HG03280 (cell line): ENCODE results near the gene KRTAP2-4.
"Not testable (repeated sequence)": the region's sequence is repeated elsewhere in the genome, so short reads cannot be mapped to it uniquely, and the experiment has no call there.

Experiments used
- ATAC-seq: cut with Tn5 transposase; IDR thresholded peaks from one replicate; pipeline ENCODE4 v1.9.1; 2021; ENCODE audit warnings: mild to moderate bottlenecking, moderate library complexity; ENCODE audit not compliant: unreplicated experiment

KRTAP2-4 gene, protein sequence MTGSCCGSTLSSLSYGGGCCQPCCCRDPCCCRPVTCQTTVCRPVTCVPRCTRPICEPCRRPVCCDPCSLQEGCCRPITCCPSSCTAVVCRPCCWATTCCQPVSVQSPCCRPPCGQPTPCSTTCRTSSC

GRCh38 chr17:41065829-41066624, at the start of gene KRTAP2-4:
Gene KRTAP2-4, minus strand, starts transcription at chr17:41065879. Its CDS starts 34 bp downstream, at chr17:41065845.
- no peak for ATAC-seq

DNA sequence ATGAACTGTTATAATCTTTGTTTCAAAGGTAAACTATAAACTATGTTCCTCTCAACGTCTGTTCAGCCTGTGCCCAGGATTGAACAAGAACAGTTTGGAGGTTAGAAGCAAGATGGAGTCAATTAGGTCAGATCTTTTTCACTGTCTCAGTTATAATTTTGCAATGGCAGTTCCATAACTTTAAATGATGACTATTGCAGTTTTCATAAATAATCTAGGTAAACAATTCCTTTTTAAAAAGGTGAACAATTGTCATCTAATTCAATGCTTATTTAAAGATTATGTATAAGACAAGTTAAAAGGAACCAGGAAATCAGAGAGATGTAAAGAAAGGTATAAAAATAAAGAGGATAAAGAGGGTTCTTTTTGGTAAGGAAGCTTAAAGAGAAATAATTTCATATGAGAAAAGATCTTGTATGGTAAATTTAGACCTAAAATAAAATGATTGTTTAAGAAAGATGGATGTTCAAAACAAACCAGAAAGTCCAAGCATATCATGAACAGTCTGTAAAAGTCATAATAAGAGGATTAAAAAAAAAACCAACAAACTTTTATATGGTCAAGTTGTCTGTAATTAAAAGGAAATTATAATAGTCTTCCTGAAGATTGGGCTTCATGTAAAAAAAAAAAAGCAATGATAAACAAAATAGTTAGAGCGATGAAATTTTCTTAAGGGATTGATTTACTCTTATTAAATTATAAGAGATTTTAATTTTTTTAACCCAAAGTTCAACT, 45.6 kb upstream of the KRTAP2-4 start:
- ATAC-seq = no peak

GRCh38 chr17:41108728-41109386, 43.2 kb upstream of the KRTAP2-4 start:
- ATAC-seq = not testable (repeated sequence)

DNA sequence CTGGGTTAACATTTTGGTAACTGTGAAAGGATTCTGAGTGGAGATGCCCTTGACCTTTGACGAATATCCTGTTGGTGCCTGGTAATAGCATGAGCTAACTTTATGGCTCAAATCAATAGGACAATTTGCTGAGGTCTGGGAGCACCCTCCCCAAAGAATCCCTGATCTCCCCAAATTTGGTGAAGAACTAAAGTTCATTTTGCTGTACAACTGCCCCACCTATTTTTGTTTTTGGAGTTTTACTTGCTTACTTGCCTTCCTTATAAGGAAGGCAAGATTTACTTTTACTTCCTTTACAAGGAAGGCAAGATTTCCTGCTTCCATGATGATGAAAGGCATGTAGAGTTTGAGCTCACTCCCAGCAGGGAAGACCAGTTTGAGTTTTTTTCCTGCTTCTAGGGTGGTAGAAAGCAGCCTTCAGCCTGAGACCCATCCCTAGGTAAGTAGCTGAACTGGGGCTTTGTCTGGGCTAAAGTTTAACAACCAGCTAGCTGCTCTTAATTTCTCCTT, 42.3 kb upstream of the KRTAP2-4 start:
- no peak for ATAC-seq

GRCh38 chr17:41105347-41105746, 39.7 kb upstream of the KRTAP2-4 start, which contains the start of gene KRTAP4-9:
Gene KRTAP4-9, plus strand, starts transcription at chr17:41105389. Its CDS starts 0 bp downstream, at chr17:41105389.
- not testable (repeated sequence) for ATAC-seq

DNA sequence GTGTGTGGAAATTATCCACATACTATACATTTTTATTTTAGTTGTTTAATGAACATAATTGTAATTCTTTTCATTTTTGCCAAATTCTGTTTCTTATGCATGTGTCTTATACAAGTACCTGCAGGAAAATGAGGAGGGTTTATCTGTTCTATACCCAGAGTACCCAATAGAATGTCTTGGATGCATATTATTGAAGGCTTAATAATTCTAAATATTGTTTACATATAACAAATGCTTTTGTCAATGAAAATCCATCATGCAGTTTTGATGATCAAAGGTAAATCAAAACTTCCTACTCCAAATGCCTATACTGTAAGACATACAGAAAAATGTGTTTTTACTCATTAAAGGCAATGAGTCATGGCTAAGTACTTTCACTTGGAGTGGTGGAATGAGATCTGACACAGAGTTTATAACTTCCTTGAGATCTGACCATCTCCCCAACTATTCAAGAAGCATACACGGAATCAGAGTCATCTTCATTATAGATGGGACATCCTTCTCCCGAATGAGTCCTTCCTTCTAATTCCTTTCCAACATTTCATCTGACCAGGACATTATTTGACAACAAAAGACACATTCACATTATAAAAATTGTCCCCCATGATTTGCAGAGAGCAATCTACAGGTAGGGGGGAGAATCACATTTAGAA, 38.8 kb upstream of the KRTAP2-4 start:
- ATAC-seq = not testable (repeated sequence)

- no peak for ATAC-seq
Measured at GRCh38 chr17:41103896-41104295, 38.2 kb upstream of the KRTAP2-4 start.

GRCh38 chr17:41101586-41102259, 36.0 kb upstream of the KRTAP2-4 start, which contains the start of gene KRTAP4-16:
Gene KRTAP4-16, minus strand, starts transcription at chr17:41102209. Its CDS starts 0 bp downstream, at chr17:41102209.
- ATAC-seq = no peak

DNA sequence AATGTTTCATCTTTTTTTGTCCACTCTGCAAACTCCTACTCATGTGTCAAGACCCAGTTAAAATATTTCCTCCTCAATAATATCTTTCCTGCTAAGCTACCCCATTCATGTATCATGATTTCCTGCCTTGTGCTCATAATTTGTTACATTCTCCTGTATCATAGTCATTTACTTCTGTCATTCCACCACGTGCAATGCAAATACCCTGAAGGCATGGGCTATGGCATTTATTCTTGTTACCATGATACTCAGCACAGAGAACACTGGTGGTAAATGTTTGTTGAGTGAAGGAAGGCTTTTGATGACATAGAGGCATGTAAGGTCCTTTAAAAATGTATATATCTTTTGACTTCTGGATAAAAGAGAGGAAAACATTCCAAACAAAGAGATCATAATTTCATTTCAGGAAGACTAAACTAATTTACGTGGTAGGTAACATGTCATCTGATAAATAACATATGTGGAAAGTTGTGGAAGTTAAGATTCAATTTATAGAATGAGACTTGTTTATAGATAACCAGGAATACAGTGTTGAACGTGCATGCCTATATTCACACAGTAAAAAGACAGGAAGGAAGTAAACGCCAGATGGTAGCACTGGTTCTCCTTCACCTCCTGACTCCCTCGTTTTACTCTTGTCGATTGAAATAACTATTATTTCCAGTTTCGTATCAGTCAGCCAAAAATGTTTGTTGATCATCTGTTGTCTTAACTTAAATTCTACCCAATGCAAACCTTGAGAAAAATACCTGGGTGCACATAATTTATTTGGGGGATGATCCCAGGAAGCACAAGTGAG, 34.2 kb upstream of the KRTAP2-4 start:
- not testable (repeated sequence) for ATAC-seq

GRCh38 chr17:41098481-41098880, 32.8 kb upstream of the KRTAP2-4 start:
- ATAC-seq = no peak

- no peak for ATAC-seq
Measured at GRCh38 chr17:41098042-41098441, 32.4 kb upstream of the KRTAP2-4 start, which contains the start of gene KRTAP4-8. Gene KRTAP4-8, minus strand, starts transcription at chr17:41098142. Its CDS starts 58 bp downstream, at chr17:41098084.

DNA sequence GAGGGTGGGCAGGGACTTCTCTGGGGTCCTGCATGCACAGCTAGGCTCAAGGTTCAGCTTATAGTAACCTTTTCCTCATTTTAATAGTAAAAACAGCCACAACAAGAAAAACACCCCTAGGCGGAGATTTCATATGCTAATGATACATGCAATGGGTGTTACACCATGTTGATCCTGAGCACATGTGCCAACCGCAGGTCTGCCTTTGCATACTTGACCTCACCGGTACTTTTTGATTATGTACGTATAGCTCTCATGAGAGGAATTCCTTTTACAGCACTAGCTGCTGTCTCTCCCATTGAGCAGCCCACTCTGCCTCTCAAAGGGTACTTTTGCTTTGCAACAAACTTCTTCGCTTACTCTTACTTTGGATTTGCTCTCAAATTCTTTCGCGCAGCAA, 30.4 kb upstream of the KRTAP2-4 start:
- no peak for ATAC-seq

GRCh38 chr17:41088760-41089352, 23.2 kb upstream of the KRTAP2-4 start:
- not testable (repeated sequence) for ATAC-seq

DNA sequence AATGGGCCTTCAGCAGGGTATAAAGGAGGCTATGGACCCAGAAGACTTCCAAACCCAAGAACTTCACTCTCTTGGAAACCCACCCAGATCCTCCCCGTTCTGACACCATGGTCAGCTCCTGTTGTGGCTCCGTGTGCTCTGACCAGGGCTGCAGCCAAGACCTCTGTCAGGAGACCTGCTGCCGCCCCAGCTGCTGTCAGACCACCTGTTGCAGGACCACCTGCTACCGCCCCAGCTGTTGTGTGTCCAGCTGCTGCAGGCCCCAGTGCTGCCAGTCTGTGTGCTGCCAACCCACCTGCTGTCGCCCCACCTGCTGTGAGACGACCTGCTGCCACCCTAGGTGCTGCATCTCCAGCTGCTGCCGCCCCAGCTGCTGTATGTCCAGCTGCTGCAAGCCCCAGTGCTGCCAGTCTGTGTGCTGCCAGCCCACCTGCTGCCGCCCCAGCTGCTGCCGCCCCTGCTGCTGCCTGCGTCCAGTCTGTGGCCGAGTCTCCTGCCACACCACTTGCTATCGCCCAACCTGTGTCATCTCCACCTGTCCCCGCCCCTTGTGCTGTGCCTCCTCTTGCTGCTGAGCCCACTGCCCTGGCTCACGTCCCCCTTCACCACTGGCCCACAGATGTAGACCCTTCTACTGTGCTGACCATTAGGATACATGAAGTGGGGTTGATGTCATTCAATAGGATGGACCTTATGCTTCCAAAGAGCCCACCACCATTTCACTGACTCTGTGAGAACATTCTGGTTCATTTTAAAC, 18.6 kb upstream of the KRTAP2-4 start, which contains the start of gene KRTAP4-7:
KRTAP4-7 (plus strand) TSS at position 51 of the 757 bp plus-strand sequence; CDS start at position 108, 57 bp downstream.
- not testable (repeated sequence) for ATAC-seq

- not testable (repeated sequence) for ATAC-seq
Measured at GRCh38 chr17:41083427-41083826, 17.7 kb upstream of the KRTAP2-4 start.

- ATAC-seq = no peak
Measured at GRCh38 chr17:41082626-41083025, 16.9 kb upstream of the KRTAP2-4 start.

DNA sequence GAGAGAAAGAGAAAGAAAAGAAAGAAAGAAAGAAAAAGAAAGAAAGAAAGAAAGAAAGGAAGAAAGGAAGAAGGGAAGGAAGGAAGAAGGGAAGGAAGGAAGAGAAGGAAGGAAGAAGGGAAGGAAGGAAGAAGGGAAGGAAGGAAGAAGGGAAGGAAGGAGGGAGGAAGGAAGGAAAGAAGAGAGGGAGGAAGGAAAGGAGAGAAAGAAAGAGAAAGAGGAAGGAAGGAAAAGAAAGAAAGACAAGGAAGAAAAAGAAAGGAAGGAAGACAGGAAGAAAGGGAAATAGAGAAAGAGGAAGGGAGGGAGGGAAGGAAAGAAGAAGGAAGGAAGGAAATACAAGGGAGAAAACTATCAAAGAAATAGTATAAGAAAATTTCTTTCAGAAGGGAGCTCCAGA, 11.1 kb upstream of the KRTAP2-4 start:
- no peak for ATAC-seq
